ENCODE data around the gene SRGAP3.

The SRGAP3 gene

DNA sequence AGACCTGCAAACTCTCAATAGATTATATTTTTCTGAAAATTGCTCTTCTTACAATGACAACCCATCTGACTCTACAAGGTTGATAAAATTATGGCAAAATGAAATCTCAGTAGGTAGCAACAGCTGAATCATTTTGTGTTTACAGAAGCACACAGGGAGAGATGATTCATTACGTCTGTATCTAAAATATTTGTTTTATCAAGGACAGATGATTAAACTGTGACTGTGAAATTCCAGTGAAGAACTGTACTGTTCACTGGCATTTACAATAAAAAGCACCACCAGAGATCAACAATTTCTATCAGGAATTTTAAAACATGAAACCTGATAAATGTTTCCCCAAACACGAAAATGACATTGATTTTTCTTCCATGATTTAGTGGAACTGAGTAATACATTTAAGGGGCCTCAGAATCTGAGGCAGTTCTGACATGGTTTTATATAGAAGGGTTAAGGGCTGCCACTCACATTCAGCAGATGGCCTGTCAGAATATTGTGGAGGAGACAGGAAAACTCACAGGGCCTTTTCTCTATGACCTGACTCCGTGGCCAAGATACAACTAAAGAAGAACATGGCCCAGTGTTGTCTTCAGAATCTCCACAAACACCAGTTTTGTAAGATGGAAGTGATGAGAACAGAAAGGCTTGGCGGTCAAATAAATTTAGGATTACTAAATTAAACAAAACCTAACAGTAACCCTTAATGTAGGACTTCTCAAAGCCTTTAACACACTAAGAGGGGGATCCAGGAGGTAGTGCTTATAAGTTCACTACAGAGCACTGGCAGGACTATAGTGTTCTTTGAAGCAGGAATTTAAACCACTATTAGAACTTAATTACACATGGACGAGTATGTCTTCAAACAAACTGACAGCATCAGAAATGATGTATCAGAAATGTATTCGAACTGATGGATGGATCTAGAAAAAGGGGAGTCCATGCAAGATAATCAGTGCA is 312.1 kb downstream of the SRGAP3 start:
- DNase-seq (ENCODE audit: low spot score) = no peak

GRCh38 chr3:8932507-8932906 is 316.9 kb downstream of the SRGAP3 start:
- no peak for DNase-seq (ENCODE audit: low spot score)

DNA sequence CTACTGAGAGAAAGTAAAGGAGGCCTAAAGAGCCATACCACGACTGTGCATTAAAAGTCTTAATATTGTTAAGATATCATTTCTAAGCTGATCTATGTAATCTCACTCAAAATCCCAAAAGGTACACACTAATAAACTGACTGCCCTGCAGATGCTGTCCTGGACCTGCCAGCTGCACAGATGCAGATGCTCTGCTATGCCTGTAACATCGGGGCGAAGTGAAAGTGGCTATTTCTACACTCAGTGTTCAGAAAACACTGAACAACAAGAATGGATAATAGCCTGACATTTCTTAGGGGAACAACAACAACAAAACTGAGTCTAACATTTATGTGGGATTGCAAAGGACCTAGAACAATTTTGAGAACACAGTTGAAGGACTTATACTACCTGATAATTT is 318.1 kb downstream of the SRGAP3 start:
- no peak for DNase-seq (ENCODE audit: low spot score)

Small RNA genes lying within 50 kb of the gene (small RNA-seq; reads per million reads assigned to genes)
- 0 reads per million in 2 experiments for gene RF00416

All from SK-N-DZ (cell line).